SK-N-SH treated with all-trans-retinoic acid at 6 μM for 48 hours (cell line): ENCODE data around the gene FLG.

Experiments used
- ARNTL ChIP-seq: fragments of 450-650 bp; formaldehyde crosslinking; IDR thresholded peaks from 2 replicates; pipeline ENCODE4 v1.5.0; 2020; ENCODE audit warnings: low read depth, mild to moderate bottlenecking, moderate library complexity, borderline replicate concordance
- CSDC2 ChIP-seq: fragments of 250-450 bp; sonication (Bioruptor Pico); IDR thresholded peaks from 2 replicates; pipeline ENCODE4 v1.5.0; 2020; ENCODE audit warnings: mild to moderate bottlenecking, moderate library complexity
- ESRRG ChIP-seq: fragments of 250-450 bp; sonication (Bioruptor Pico); IDR thresholded peaks from 2 replicates; pipeline ENCODE4 v1.6.1; 2021; ENCODE audit warnings: mild to moderate bottlenecking
- GLIS3 ChIP-seq: fragments of 250-450 bp; sonication (Bioruptor Pico); IDR thresholded peaks from 2 replicates; pipeline ENCODE4 v1.5.0; 2020; ENCODE audit warnings: mild to moderate bottlenecking, moderate library complexity
- ISL1 ChIP-seq: fragments of 250-450 bp; sonication (Bioruptor Pico); IDR thresholded peaks from 2 replicates; pipeline ENCODE4 v2.1.2; 2022; ENCODE audit warnings: mild to moderate bottlenecking, moderate library complexity
- PPARA ChIP-seq: fragments of 250-450 bp; sonication (Bioruptor Pico); IDR thresholded peaks from 2 replicates; pipeline ENCODE4 v1.5.0; 2020; ENCODE audit warnings: mild to moderate bottlenecking, borderline replicate concordance
- RARB ChIP-seq: fragments of 250-450 bp; sonication (Bioruptor Pico); IDR thresholded peaks from 2 replicates; pipeline ENCODE4 v1.8.0; 2021; ENCODE audit warnings: mild to moderate bottlenecking, moderate library complexity
- SNAI2 ChIP-seq: fragments of 250-450 bp; sonication (Bioruptor Pico); IDR thresholded peaks from 2 replicates; pipeline ENCODE4 v1.5.0; 2020; ENCODE audit warnings: mild to moderate bottlenecking, moderate library complexity
- TCF4 ChIP-seq: fragments of 250-450 bp; sonication (Bioruptor Pico); IDR thresholded peaks from 2 replicates; pipeline ENCODE4 v1.8.0; 2021; ENCODE audit warnings: mild to moderate bottlenecking, moderate library complexity, borderline replicate concordance
- ZFP3 ChIP-seq: fragments of 250-450 bp; sonication (Bioruptor Pico); IDR thresholded peaks from 2 replicates; pipeline ENCODE4 v1.5.0; 2020; ENCODE audit warnings: mild to moderate bottlenecking, moderate library complexity
- ZFP30 ChIP-seq: fragments of 450-650 bp; formaldehyde crosslinking; IDR thresholded peaks from 2 replicates; pipeline ENCODE4 v1.5.0; 2022; ENCODE audit warnings: mild to moderate bottlenecking, moderate library complexity
- ZNF70 ChIP-seq: fragments of 450-650 bp; formaldehyde crosslinking; IDR thresholded peaks from 2 replicates; pipeline ENCODE4 v1.5.0; 2020; ENCODE audit warnings: mild to moderate bottlenecking, moderate library complexity
- TF ChIP-seq, protein P1 (sequence below): fragments of 250-450 bp; sonication (Bioruptor Pico); IDR thresholded peaks from 2 replicates; pipeline ENCODE4 v1.8.0; 2020; ENCODE audit warnings: mild to moderate bottlenecking, moderate library complexity, borderline replicate concordance
- TF ChIP-seq, protein P2 (sequence below): fragments of 250-450 bp; sonication (Bioruptor Pico); IDR thresholded peaks from 2 replicates; pipeline ENCODE4 v1.5.1; 2020; ENCODE audit warnings: low read depth, mild to moderate bottlenecking, moderate library complexity

DNA sequence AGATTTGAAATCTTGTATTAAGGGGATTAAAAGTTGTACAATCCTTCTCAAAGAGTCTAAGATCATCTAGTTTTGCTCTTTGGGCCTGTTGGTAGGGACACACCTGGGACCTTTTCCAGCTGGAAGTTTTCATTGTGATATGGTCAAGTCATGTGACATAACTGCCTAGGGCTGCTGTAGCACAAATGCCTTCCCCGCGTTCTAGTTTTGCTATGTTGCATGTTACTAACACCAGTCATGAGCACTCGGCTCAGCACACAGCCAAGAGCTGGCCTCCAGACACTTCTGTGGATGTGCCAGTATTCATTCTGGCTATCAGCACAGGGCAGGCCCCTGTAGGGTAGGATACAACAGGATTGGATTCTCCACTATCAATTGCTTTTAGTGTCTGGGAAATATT lies 49.4 kb upstream of the FLG start:
- TF ChIP-seq ESRRG (CRISPR knock-in tag) (no peak), ZNF70 (CRISPR knock-in tag) (no peak), ZFP30 (no peak), CSDC2 (CRISPR knock-in tag) (no peak), ZFP3 (CRISPR knock-in tag) (no peak), ISL1 (CRISPR knock-in tag) (no peak), RARB (CRISPR knock-in tag) (no peak), ARNTL (CRISPR knock-in tag) (no peak), GLIS3 (CRISPR knock-in tag) (no peak), TCF4 (no peak), PPARA (CRISPR knock-in tag) (no peak), SNAI2 (CRISPR knock-in tag) (no peak)
- TF ChIP-seq, protein P1, sequence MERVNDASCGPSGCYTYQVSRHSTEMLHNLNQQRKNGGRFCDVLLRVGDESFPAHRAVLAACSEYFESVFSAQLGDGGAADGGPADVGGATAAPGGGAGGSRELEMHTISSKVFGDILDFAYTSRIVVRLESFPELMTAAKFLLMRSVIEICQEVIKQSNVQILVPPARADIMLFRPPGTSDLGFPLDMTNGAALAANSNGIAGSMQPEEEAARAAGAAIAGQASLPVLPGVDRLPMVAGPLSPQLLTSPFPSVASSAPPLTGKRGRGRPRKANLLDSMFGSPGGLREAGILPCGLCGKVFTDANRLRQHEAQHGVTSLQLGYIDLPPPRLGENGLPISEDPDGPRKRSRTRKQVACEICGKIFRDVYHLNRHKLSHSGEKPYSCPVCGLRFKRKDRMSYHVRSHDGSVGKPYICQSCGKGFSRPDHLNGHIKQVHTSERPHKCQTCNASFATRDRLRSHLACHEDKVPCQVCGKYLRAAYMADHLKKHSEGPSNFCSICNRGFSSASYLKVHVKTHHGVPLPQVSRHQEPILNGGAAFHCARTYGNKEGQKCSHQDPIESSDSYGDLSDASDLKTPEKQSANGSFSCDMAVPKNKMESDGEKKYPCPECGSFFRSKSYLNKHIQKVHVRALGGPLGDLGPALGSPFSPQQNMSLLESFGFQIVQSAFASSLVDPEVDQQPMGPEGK: no peak
- TF ChIP-seq, protein P2, sequence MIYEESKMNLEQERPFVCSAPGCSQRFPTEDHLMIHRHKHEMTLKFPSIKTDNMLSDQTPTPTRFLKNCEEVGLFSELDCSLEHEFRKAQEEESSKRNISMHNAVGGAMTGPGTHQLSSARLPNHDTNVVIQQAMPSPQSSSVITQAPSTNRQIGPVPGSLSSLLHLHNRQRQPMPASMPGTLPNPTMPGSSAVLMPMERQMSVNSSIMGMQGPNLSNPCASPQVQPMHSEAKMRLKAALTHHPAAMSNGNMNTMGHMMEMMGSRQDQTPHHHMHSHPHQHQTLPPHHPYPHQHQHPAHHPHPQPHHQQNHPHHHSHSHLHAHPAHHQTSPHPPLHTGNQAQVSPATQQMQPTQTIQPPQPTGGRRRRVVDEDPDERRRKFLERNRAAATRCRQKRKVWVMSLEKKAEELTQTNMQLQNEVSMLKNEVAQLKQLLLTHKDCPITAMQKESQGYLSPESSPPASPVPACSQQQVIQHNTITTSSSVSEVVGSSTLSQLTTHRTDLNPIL: no peak
